ENCODE results near the gene CXCL8. TPM values are rescaled to one million over a fixed set of nuclear protein-coding genes. Genes with fewer than 3 reads are reported as not detected.

Gene CXCL8
- polyA plus RNA-seq, 1 of the 3 experiments (the other 2 are of a cell fraction): 6.0 TPM

- H3K4me1 ChIP-seq (ENCODE audit: control insufficient read depth in 1 of 2, insufficient read depth in 2 of 2, low read depth in 1 of 2, low read length in 1 of 2): no peaks in the 10 kb centered on the region; a peak in 2 of 4 replicates
- no peaks in the 10 kb centered on the region for H3K9me2 ChIP-seq
- peaks cover 21% of the 10 kb centered on the region for H3F3A ChIP-seq (replicated peaks; ENCODE audit: insufficient read depth)
- H3K27ac ChIP-seq (ENCODE audit: low read depth in 2 of 2, low read length in 1 of 2): no peak overlapping the region
- H2AFZ ChIP-seq (ENCODE audit: low read depth): no peak overlapping the region
- no peak overlapping the region for H3K4me2 ChIP-seq
- peaks cover 3% of the 10 kb centered on the region; the same call in 1 of the 2 replicates for H3K9me3 ChIP-seq
- 15% methylated on average over 1 of the region's 1 CpG for WGBS (ENCODE audit: low lambda C conversion rate)
- POLR2A ChIA-PET: no interaction called here
- CTCF ChIA-PET: interaction anchor here (0.9 to 1.3 kb wide), 2 partner anchors 12 to 63 kb away, joined by 4 read pairs; no protein-coding TSS in a partner anchor
- no peak for DNase-seq
- no peak overlapping the region for H3K9ac ChIP-seq
- no peaks in the 10 kb centered on the region for H4K20me1 ChIP-seq (ENCODE audit: insufficient read depth)
- H3K36me3 ChIP-seq (replicated peaks in 1 of 2; ENCODE audit: control insufficient read depth in 1 of 2, insufficient read depth in 2 of 2, low read length in 1 of 2): no peaks in the 10 kb centered on the region
- no peaks in the 10 kb centered on the region for H3K79me2 ChIP-seq (ENCODE audit: insufficient read depth)
- TF ChIP-seq RXRA (IDR thresholded peaks at IDR 0.05; ENCODE audit: borderline replicate concordance, low read depth) (no peak), RCOR1 (IDR thresholded peaks at IDR 0.05; ENCODE audit: low read length) (no peak), EP300 (IDR thresholded peaks at IDR 0.05; ENCODE audit: borderline replicate concordance in 1 of 2, low read depth in 1 of 2, low read length in 1 of 2) (no peak), ELF1 (IDR thresholded peaks at IDR 0.05) (no peak), USF1 (IDR thresholded peaks at IDR 0.05; ENCODE audit: borderline replicate concordance, low read depth) (no peak), TCF12 (IDR thresholded peaks at IDR 0.05) (no peak), SIN3A (IDR thresholded peaks at IDR 0.05; ENCODE audit: borderline replicate concordance, low read depth, low read length) (no peak), MAX (IDR thresholded peaks at IDR 0.05; ENCODE audit: low read depth) (no peak), POLR2AphosphoS5 (IDR thresholded peaks at IDR 0.05; ENCODE audit: low read depth, low read length) (no peak), FOXJ3 (CRISPR knock-in tag; IDR thresholded peaks at IDR 0.05) (no peak), FOXM1 (IDR thresholded peaks at IDR 0.05; ENCODE audit: low read depth) (no peak), SMC3 (IDR thresholded peaks at IDR 0.05; ENCODE audit: low read depth, low read length) (no peak)
- H3K4me3 ChIP-seq (ENCODE audit: low read depth in 2 of 2, low read length in 1 of 2): no peak overlapping the region
- no peaks in the 10 kb centered on the region for H3K27me3 ChIP-seq (ENCODE audit: insufficient read depth)
These were observed 1.6 kb downstream of the CXCL8 start for GRCh38 chr4:73741750-73742489.

GRCh38 chr4:73742490-73743160 is 2.3 kb downstream of the CXCL8 start:
- Histone ChIP-seq H3K9me3 (peaks cover 3% of the 10 kb centered on the region; the same call in 1 of the 2 replicates), H3K4me2 (no peak overlapping the region), H3K9me2 (no peaks in the 10 kb centered on the region), H3K36me3 (replicated peaks in 1 of 2; ENCODE audit: control insufficient read depth in 1 of 2, insufficient read depth in 2 of 2, low read length in 1 of 2) (no peaks in the 10 kb centered on the region), H2AFZ (ENCODE audit: low read depth) (no peak overlapping the region), H3K27ac (ENCODE audit: low read depth in 2 of 2, low read length in 1 of 2) (no peak overlapping the region), H3F3A (replicated peaks; ENCODE audit: insufficient read depth) (peaks cover 21% of the 10 kb centered on the region), H3K4me1 (ENCODE audit: control insufficient read depth in 1 of 2, insufficient read depth in 2 of 2, low read depth in 1 of 2, low read length in 1 of 2) (no peaks in the 10 kb centered on the region; a peak in 2 of 4 replicates), H3K4me3 (ENCODE audit: low read depth in 2 of 2, low read length in 1 of 2) (no peak overlapping the region), H4K20me1 (ENCODE audit: insufficient read depth) (no peaks in the 10 kb centered on the region), H3K27me3 (ENCODE audit: insufficient read depth) (no peaks in the 10 kb centered on the region), H3K79me2 (ENCODE audit: insufficient read depth) (no peaks in the 10 kb centered on the region), H3K9ac (no peak overlapping the region)
- ChIA-PET POLR2A (no interaction called here), CTCF (interaction anchor here (0.9 to 1.3 kb wide), 2 partner anchors 13 to 62 kb away, joined by 4 read pairs; no protein-coding TSS in a partner anchor)
- TF ChIP-seq RFX5 (IDR thresholded peaks at IDR 0.05; ENCODE audit: low read length) (no peak), MAX (IDR thresholded peaks at IDR 0.05; ENCODE audit: low read depth) (no peak), YY1 (IDR thresholded peaks at IDR 0.05; ENCODE audit: low read depth) (no peak), FOXJ3 (CRISPR knock-in tag; IDR thresholded peaks at IDR 0.05) (no peak)
- WGBS (ENCODE audit: low lambda C conversion rate): 56% methylated on average over 2 of the region's 2 CpGs
- no peak for DNase-seq
